Caco-2 (cell line): ENCODE measurements around the gene SMNDC1. TPM values are rescaled to one million over a fixed set of nuclear protein-coding genes. Genes with fewer than 3 reads are reported as not detected.

Experiments used
- BruUV-seq: library from RNA; stranded (reverse); fragments of 400-500 nt; replicated peaks from 2 replicates; lab custom pipeline; 2021; lab: Mats Ljungman, UMichigan
- CTCF ChIA-PET: fragments of 300-600 bp; sonication (Branson Sonifier 250); formaldehyde crosslinking; loops from one replicate; lab custom pipeline; 2022; ENCODE audit warnings: antibody characterized with exemption; lab: Charles Lee
- POLR2A ChIA-PET: fragments of 300-600 bp; sonication (Branson Sonifier 250); formaldehyde crosslinking; loops from one replicate; lab custom pipeline; 2022; ENCODE audit warnings: antibody characterized with exemption; lab: Charles Lee
- DNase-seq, 2 experiments: peaks; one replicate each; pipeline versions ENCODE4 v3.0.0 to v3.0.0-alpha.2; 2020 to 2022
- H3K27me3 ChIP-seq: replicated peaks from 2 replicates; pipeline ENCODE4 v1.6.0; 2011; ENCODE audit warnings: low read length; ENCODE audit not compliant: control insufficient read depth, insufficient read depth
- H3K36me3 ChIP-seq: 2 replicates; pipeline ENCODE4 v1.5.1; 2011; ENCODE audit warnings: low read length; ENCODE audit not compliant: control insufficient read depth, insufficient read depth
- H3K4me1 ChIP-seq: fragments of 250-450 bp; sonication (Bioruptor Pico); 2 replicates; pipeline ENCODE4 v1.5.1; 2020; ENCODE audit warnings: mild to moderate bottlenecking
- H3K4me3 ChIP-seq: 2 replicates; pipeline ENCODE4 v1.5.1; 2011; ENCODE audit warnings: low read depth, mild to moderate bottlenecking, control low read depth, low read length
- H3K9me3 ChIP-seq: fragments of 250-450 bp; sonication (Bioruptor Pico); 2 replicates; pipeline ENCODE4 v1.5.1; 2020; ENCODE audit warnings: mild to moderate bottlenecking, moderate library complexity
- H3K27ac Mint-ChIP-seq: one replicate; pipeline ENCODE4 v1.8.0; 2022; ENCODE audit warnings: mixed read lengths; ENCODE audit not compliant: unreplicated experiment
- H3K27me3 Mint-ChIP-seq: one replicate; pipeline ENCODE4 v1.8.0; 2022; ENCODE audit warnings: mixed read lengths; ENCODE audit not compliant: insufficient read depth, unreplicated experiment
- H3K36me3 Mint-ChIP-seq: one replicate; pipeline ENCODE4 v1.8.0; 2022; ENCODE audit warnings: mild to moderate bottlenecking, mixed read lengths; ENCODE audit not compliant: insufficient read depth, unreplicated experiment
- H3K4me1 Mint-ChIP-seq: one replicate; pipeline ENCODE4 v1.8.0; 2022; ENCODE audit warnings: low read depth, mixed read lengths; ENCODE audit not compliant: unreplicated experiment
- H3K4me3 Mint-ChIP-seq: one replicate; pipeline ENCODE4 v1.8.0; 2022; ENCODE audit warnings: mild to moderate bottlenecking, moderate library complexity, mixed read lengths; ENCODE audit not compliant: unreplicated experiment
- H3K9me3 Mint-ChIP-seq: one replicate; pipeline ENCODE4 v1.8.0; 2022; ENCODE audit warnings: mixed read lengths; ENCODE audit not compliant: unreplicated experiment
- intact Hi-C: fragments of 100-400 bp; cut with micrococcal nuclease; formaldehyde crosslinking; loops from one replicate; pipeline ENCODE4 v1.10.0; 2022; ENCODE audit not compliant: unreplicated experiment
- total RNA-seq: library from RNA; stranded (reverse); gene quantifications from 2 replicates; pipeline ENCODE4 v1.2.3, GENCODE V29; 2022
- TF ChIP-seq, protein P1 (sequence below), 2 experiments: fragments of 200-600 bp in 1 of 2; IDR thresholded peaks; 1 replicate in 1 of 2; 2 replicates in 1 of 2; pipeline versions ENCODE4 v1.5.1 to v1.8.0; 2011 to 2022; ENCODE audit warnings: antibody characterized with exemption in 1 of 2, control low read depth in 1 of 2, inconsistent platforms in 1 of 2, low read depth in 1 of 2, low read length in 1 of 2, mild to moderate bottlenecking in 1 of 2, moderate library complexity in 1 of 2; ENCODE audit not compliant: insufficient read depth in 1 of 2, severe bottlenecking in 1 of 2, unreplicated experiment in 1 of 2

SMNDC1 gene
- total RNA-seq, 1 experiment from 2014 or later: 52.4 TPM

GRCh38 chr10:110296966-110297365 is 7.8 kb downstream of the SMNDC1 start:
- Histone ChIP-seq H3K4me1 (no peaks in the 10 kb centered on the region), H3K9me3 (no peaks in the 10 kb centered on the region), H3K27me3 (no peaks in the 10 kb centered on the region), H3K4me3 (no peak overlapping the region), H3K36me3 (peaks cover 4% of the 10 kb centered on the region)
- H3K27ac Mint-ChIP-seq: no peak overlapping the region
- intact Hi-C loops: no loop called here
- peaks cover 91% of the 10 kb centered on the region for H3K36me3 Mint-ChIP-seq
- no peak for DNase-seq
- no peak overlapping the region for H3K4me3 Mint-ChIP-seq
- POLR2A ChIA-PET: no interaction called here
- H3K9me3 Mint-ChIP-seq: no peaks in the 10 kb centered on the region
- CTCF ChIA-PET: no interaction called here
- BruUV-seq: no TSS peak
- no peaks in the 10 kb centered on the region for H3K27me3 Mint-ChIP-seq
- no peaks in the 10 kb centered on the region for H3K4me1 Mint-ChIP-seq
- TF ChIP-seq, protein P1, sequence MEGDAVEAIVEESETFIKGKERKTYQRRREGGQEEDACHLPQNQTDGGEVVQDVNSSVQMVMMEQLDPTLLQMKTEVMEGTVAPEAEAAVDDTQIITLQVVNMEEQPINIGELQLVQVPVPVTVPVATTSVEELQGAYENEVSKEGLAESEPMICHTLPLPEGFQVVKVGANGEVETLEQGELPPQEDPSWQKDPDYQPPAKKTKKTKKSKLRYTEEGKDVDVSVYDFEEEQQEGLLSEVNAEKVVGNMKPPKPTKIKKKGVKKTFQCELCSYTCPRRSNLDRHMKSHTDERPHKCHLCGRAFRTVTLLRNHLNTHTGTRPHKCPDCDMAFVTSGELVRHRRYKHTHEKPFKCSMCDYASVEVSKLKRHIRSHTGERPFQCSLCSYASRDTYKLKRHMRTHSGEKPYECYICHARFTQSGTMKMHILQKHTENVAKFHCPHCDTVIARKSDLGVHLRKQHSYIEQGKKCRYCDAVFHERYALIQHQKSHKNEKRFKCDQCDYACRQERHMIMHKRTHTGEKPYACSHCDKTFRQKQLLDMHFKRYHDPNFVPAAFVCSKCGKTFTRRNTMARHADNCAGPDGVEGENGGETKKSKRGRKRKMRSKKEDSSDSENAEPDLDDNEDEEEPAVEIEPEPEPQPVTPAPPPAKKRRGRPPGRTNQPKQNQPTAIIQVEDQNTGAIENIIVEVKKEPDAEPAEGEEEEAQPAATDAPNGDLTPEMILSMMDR (IDR thresholded peaks at IDR 0.05; ENCODE audit: insufficient read depth in 1 of 2, low read depth in 1 of 2, low read length in 1 of 2, severe bottlenecking in 1 of 2, unreplicated experiment in 1 of 2): no peak

GRCh38 chr10:110286841-110287240 is 17.9 kb downstream of the SMNDC1 start:
- H3K27me3 ChIP-seq: no peaks in the 10 kb centered on the region
- BruUV-seq: no TSS peak
- no peaks in the 10 kb centered on the region for H3K4me1 ChIP-seq
- ChIA-PET CTCF (no interaction called here), POLR2A (interaction anchor here (0.6 kb wide), 1 partner anchor 38 kb away, joined by 3 read pairs; no protein-coding TSS in a partner anchor)
- no peaks in the 10 kb centered on the region for H3K27me3 Mint-ChIP-seq
- intact Hi-C loops: no loop called here
- DNase-seq: no peak
- no peaks in the 10 kb centered on the region for H3K4me1 Mint-ChIP-seq
- peaks cover 33% of the 10 kb centered on the region for H3K36me3 Mint-ChIP-seq
- peaks cover 3% of the 10 kb centered on the region; the same call in 1 of the 2 replicates for H3K36me3 ChIP-seq
- TF ChIP-seq, protein P1 (IDR thresholded peaks at IDR 0.05; ENCODE audit: insufficient read depth in 1 of 2, low read depth in 1 of 2, low read length in 1 of 2, severe bottlenecking in 1 of 2, unreplicated experiment in 1 of 2): no peak
- no peak overlapping the region for H3K4me3 Mint-ChIP-seq
- no peak overlapping the region for H3K27ac Mint-ChIP-seq
- no peaks in the 10 kb centered on the region for H3K9me3 ChIP-seq
- no peaks in the 10 kb centered on the region for H3K9me3 Mint-ChIP-seq
- H3K4me3 ChIP-seq: no peak overlapping the region

- no peaks in the 10 kb centered on the region for H3K4me1 Mint-ChIP-seq
Observed at GRCh38 chr10:110285501-110285900, 19.2 kb downstream of the SMNDC1 start.

More at GRCh38 chr10:110285501-110285900, 19.2 kb downstream of the SMNDC1 start:
- BruUV-seq: no TSS peak
- Mint-ChIP-seq H3K36me3 (peaks cover 19% of the 10 kb centered on the region), H3K27me3 (no peaks in the 10 kb centered on the region), H3K27ac (no peak overlapping the region), H3K9me3 (no peaks in the 10 kb centered on the region), H3K4me3 (no peak overlapping the region)
- no peak for DNase-seq
- ChIA-PET POLR2A (no interaction called here), CTCF (no interaction called here)
- Histone ChIP-seq H3K27me3 (no peaks in the 10 kb centered on the region), H3K4me1 (no peaks in the 10 kb centered on the region), H3K36me3 (peaks cover 3% of the 10 kb centered on the region; the same call in 1 of the 2 replicates), H3K9me3 (no peaks in the 10 kb centered on the region), H3K4me3 (no peak overlapping the region)
- TF ChIP-seq, protein P1 (IDR thresholded peaks at IDR 0.05; ENCODE audit: insufficient read depth in 1 of 2, low read depth in 1 of 2, low read length in 1 of 2, severe bottlenecking in 1 of 2, unreplicated experiment in 1 of 2): no peak
- intact Hi-C loops: no loop called here
